Activated naive CD8-positive, alpha-beta T cell treated with anti-CD3 and anti-CD28 coated beads, Interleukin-2, amount 50 U/mL, for 24 hours (primary cell): ENCODE measurements around the gene NRN1.
"Not testable (repeated sequence)": the region's sequence is repeated elsewhere in the genome, so short reads cannot be mapped to it uniquely, and the experiment has no call there.

Experiments
- ATAC-seq: fragments of 150-1000 bp; cut with Tn5 transposase; one replicate; pipeline ENCODE4 v1.10.0; 2021
- DNase-seq: peaks from one replicate; pipeline ENCODE4 v3.0.0; 2021
- H3K27ac Mint-ChIP-seq: one replicate; pipeline ENCODE4 v1.8.0; 2021; ENCODE audit warnings: mild to moderate bottlenecking, mixed read lengths
- H3K27me3 Mint-ChIP-seq: one replicate; pipeline ENCODE4 v1.8.0; 2021; ENCODE audit warnings: mixed read lengths
- H3K36me3 Mint-ChIP-seq: one replicate; pipeline ENCODE4 v1.8.0; 2021; ENCODE audit warnings: low read depth, mixed read lengths
- H3K4me1 Mint-ChIP-seq: one replicate; pipeline ENCODE4 v1.8.0; 2021; ENCODE audit warnings: mixed read lengths
- H3K4me3 Mint-ChIP-seq: one replicate; pipeline ENCODE4 v1.8.0; 2021; ENCODE audit warnings: mild to moderate bottlenecking, moderate library complexity, mixed read lengths
- H3K9me3 Mint-ChIP-seq: one replicate; pipeline ENCODE4 v1.8.0; 2021; ENCODE audit warnings: mixed read lengths

NRN1 gene, protein sequence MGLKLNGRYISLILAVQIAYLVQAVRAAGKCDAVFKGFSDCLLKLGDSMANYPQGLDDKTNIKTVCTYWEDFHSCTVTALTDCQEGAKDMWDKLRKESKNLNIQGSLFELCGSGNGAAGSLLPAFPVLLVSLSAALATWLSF

DNA sequence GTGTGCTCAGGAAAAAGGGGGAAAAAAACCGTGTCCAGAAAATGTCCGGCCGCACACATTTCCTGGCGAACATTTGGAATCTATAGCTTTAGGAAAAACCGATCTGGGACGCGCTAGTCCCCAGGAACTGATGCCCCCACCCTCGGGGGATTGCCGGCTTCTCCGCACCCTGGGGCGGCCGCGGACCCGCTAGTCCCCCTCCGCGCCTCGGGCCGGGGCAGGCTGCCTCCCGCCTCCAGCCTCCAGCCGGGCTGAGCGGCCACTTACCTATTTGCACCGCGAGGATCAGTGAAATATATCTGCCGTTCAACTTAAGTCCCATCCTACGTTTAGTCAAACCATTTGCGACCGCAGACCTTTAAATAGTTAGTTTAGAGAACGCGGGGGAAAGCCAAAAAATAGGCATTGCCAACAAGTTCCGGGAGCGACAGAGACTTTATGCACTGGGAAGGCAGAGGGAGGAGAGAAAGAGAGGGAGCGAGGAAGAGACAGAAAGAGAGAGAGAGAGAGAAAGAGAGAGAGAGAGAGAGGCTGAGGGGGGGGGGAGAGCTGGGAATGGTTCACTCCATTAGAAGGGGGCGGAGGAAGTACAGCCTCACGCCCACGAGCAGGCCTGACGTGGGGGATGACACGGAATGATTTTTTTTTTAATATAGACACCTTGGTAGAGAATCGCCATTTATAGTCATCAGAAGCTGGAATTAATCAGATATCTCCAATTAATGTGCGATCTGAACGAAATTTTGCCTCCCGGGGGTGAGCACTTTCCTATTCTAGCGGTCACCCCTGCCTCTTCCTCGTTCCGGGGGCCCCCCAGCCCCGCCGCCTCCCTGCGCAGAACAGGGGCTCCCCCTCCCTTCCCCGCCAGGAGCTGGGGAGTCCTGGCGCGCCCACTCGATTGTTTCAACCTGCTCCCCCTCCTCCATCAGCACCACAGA, at the start of gene NRN1:
Gene NRN1, minus strand, starts transcription at position 498 of the 938 bp plus-strand sequence. Its CDS starts 176 bp downstream, at position 322.
- H3K4me3 Mint-ChIP-seq, result peak within 1 kb of the TSS; percentile 79
- peaks cover 75% of the 10 kb centered on the region for H3K27me3 Mint-ChIP-seq
- ATAC-seq (peak; percentile 25), DNase-seq (peak; percentile 44)
- peak within 1 kb of the TSS; percentile 76 for H3K27ac Mint-ChIP-seq
- H3K4me1 Mint-ChIP-seq, result peaks cover 61% of the 10 kb centered on the region
- H3K36me3 Mint-ChIP-seq, result peaks cover 9% of the 10 kb centered on the region
- no peaks in the 10 kb centered on the region for H3K9me3 Mint-ChIP-seq

DNA sequence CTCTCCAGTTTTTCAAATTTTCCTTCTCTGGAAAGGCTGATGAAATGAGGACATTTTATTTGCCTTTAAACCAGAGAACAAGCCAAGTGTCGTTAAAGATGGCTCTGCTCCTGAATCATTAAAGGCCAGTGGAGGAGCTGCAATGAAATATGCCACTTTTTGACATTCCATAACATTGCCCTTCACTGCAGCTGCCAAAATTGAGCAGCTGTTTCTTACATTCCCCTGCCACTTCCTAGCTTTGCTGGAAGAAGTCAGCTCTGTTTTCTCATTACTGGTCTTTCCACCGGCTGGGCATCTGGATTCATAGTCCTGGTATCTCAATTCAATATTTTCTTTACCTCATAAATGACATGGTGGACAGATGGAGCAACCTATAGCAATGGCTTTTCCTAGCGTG, 45.5 kb upstream of the NRN1 start:
- no peaks in the 10 kb centered on the region for H3K9me3 Mint-ChIP-seq
- no peak overlapping the region for H3K4me3 Mint-ChIP-seq
- no peak overlapping the region for H3K27ac Mint-ChIP-seq
- peaks cover 36% of the 10 kb centered on the region for H3K27me3 Mint-ChIP-seq
- H3K4me1 Mint-ChIP-seq, result no peaks in the 10 kb centered on the region
- ATAC-seq (no peak), DNase-seq (no peak)
- H3K36me3 Mint-ChIP-seq, result no peaks in the 10 kb centered on the region

DNA sequence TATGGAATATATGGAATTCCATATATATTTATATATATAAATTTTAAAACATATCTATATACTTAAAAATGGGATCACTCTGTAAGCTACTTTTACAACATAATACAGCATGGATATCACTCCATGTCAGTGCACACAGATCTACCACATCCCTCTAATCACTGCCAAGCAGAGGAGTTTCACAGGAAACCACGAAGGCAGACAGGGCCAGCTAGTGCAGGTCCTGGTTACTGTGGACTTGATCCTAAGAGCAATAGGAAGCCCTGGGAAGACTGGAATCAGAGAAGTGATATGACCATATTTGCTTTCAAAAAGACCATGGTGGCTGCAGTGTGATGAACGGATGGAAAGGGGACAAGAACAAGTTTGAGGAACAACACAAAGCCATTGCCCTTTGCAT, 40.0 kb upstream of the NRN1 start:
- Mint-ChIP-seq H3K36me3 (no peaks in the 10 kb centered on the region), H3K9me3 (no peaks in the 10 kb centered on the region), H3K4me3 (no peak overlapping the region), H3K4me1 (no peaks in the 10 kb centered on the region), H3K27ac (no peak overlapping the region), H3K27me3 (peaks cover 36% of the 10 kb centered on the region)
- DNase-seq (no peak), ATAC-seq (no peak)

DNA sequence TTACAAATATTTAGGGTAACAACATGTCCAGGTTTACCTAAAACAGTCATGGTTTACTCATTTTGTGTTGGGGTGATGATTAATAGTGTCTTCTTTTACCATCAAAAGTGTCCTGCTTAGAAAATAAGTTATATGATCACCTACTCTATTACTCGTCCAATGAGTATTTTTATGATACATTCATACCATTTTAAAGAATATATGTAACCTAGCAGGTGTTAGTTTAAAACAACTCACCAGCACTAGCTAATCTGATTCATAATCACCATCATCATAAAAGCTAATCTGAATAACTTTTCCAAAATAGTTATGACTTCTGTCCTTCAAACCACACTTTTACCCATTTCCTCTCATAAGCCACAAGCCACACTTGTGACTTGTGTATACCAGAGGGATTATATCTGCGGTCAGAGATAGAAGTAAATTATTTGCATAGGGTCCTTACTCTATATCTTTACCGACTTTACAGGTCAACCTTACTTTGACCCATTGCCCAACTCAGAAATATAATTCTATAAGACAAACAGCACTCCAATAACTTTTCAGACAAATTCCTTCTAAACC, 33.3 kb upstream of the NRN1 start:
- Mint-ChIP-seq H3K36me3 (no peaks in the 10 kb centered on the region), H3K4me1 (peaks cover 6% of the 10 kb centered on the region), H3K27ac (no peak overlapping the region), H3K9me3 (no peaks in the 10 kb centered on the region), H3K27me3 (peaks cover 24% of the 10 kb centered on the region), H3K4me3 (no peak overlapping the region)
- DNase-seq, result no peak
- peak; percentile 57 for ATAC-seq

DNA sequence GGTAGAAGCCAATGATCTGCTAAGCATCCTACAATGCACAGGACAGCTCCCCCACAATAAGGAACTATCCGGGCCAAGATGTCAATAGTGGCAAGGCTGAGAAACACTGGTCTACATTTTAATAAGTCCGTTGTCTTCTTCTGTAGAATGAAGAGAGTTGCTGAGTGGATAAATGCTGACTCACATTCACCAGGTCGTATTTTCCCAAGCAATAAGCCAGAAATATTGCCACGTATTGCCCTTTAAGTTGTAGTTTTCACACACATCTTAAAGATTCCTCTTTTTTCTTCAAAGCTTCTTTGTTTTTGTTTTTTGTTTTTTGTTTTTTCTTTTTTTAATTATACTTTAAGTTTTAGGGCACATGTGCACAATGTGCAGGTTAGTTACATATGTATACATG, 30.5 kb upstream of the NRN1 start:
- no peaks in the 10 kb centered on the region for H3K9me3 Mint-ChIP-seq
- H3K36me3 Mint-ChIP-seq, result no peaks in the 10 kb centered on the region
- H3K27me3 Mint-ChIP-seq, result peaks cover 21% of the 10 kb centered on the region
- peaks cover 6% of the 10 kb centered on the region for H3K4me1 Mint-ChIP-seq
- H3K4me3 Mint-ChIP-seq, result no peak overlapping the region
- ATAC-seq, result no peak
- H3K27ac Mint-ChIP-seq, result no peak overlapping the region
- no peak for DNase-seq

DNA sequence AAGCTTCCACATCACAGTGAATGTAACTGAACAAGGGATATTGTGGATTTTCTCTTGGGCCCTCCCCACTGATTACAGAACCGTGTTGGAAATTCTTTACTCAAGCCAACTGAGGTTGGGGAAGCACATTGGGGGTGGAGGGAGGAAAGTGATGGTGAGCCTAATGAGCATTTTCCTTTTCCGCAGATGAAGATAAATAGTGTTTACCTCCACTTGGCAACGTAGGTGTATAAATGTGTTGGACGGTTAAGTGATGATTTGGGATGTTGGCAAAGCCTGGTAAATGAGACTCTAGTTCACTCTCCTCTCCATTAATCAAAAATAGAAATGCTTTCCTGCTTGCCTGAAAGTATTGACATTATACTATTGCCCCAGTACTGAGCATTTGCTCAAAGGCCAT, 27.1 kb upstream of the NRN1 start:
- no peaks in the 10 kb centered on the region for H3K9me3 Mint-ChIP-seq
- ATAC-seq (no peak), DNase-seq (no peak)
- H3K27me3 Mint-ChIP-seq, result peaks cover 8% of the 10 kb centered on the region
- no peaks in the 10 kb centered on the region for H3K4me1 Mint-ChIP-seq
- H3K4me3 Mint-ChIP-seq, result no peak overlapping the region
- no peaks in the 10 kb centered on the region for H3K36me3 Mint-ChIP-seq
- no peak overlapping the region for H3K27ac Mint-ChIP-seq

DNA sequence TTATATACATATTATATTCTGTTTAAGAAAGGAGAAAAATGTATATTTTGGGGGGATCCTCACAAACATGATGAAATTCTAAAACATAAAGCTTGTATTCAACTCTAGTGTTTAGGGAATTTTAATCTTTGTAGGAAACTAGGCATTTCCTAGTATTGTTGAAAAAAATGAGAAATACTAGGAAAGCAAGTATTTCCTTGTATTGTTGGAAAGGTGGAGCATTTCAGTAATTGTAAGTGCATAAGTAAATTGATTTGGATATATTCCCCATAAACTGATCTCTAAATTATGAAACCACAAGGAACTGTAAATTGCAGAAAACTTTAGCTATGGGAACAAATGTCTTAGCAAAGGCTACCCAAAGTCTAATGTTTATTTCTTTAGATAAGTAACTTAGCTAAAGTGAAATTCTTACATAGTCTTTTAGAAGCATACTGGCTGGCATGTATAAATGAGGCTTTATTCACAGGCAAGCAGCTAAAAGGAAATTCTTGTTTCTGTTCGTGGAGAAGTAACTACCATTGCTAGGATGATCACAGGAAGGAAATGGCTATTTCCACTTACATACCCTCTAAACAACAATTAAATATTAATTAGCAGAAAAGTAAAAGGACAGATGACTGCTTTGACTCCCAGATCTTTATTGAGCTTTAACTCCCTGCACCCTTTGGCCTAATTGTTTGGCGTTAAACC, 19.9 kb upstream of the NRN1 start:
- H3K9me3 Mint-ChIP-seq, result no peaks in the 10 kb centered on the region
- H3K4me1 Mint-ChIP-seq, result no peaks in the 10 kb centered on the region
- DNase-seq (no peak), ATAC-seq (no peak)
- H3K36me3 Mint-ChIP-seq, result no peaks in the 10 kb centered on the region
- peak overlapping the region; percentile 44 for H3K27ac Mint-ChIP-seq
- peaks cover 34% of the 10 kb centered on the region for H3K27me3 Mint-ChIP-seq
- H3K4me3 Mint-ChIP-seq, result no peak overlapping the region

DNA sequence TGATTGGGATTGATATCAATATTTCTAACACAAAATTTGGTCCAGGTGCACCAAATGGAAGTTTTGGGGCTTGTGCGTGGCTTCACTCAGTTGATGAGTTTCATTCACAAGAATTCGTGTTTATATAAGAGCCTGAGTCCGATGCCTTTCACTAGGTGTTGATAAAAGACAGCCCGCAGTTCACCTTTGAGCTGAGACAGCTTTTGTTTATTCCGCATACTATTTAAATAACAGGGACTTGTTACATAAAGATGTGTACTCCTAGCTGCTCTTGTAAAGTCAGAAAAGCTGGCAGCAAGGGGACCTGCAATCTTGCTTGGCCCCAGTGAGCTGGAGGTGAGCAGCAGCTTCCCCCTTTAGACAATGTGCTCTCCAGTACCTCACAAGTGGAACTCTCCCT, 19.0 kb upstream of the NRN1 start:
- Mint-ChIP-seq H3K4me3 (no peak overlapping the region), H3K9me3 (no peaks in the 10 kb centered on the region), H3K27ac (no peak overlapping the region), H3K27me3 (peaks cover 43% of the 10 kb centered on the region), H3K36me3 (no peaks in the 10 kb centered on the region), H3K4me1 (no peaks in the 10 kb centered on the region)
- no peak for DNase-seq
- ATAC-seq, result no peak

DNA sequence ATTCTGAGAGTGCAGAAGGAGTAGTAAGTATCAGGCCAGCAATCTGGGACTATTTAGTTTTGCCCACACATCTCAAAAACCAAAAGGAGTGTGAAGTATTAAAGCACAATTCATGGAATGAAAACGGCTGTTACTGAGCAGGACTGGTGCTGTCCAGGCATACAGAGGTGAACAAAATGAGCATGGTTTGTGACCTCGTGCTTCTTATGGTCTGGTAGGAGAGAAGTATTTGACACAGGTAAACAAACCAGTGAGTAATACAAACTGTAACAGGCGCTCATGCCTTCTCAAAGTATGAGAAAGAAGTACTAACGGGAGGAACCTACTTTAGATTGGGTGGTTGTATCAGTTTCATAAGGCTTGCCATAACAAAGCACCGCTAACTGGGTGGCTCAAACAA, 17.5 kb upstream of the NRN1 start:
- Mint-ChIP-seq H3K4me3 (no peak overlapping the region), H3K27me3 (peaks cover 53% of the 10 kb centered on the region), H3K9me3 (no peaks in the 10 kb centered on the region), H3K36me3 (no peaks in the 10 kb centered on the region), H3K4me1 (no peaks in the 10 kb centered on the region), H3K27ac (no peak overlapping the region)
- DNase-seq, result no peak
- ATAC-seq, result no peak

DNA sequence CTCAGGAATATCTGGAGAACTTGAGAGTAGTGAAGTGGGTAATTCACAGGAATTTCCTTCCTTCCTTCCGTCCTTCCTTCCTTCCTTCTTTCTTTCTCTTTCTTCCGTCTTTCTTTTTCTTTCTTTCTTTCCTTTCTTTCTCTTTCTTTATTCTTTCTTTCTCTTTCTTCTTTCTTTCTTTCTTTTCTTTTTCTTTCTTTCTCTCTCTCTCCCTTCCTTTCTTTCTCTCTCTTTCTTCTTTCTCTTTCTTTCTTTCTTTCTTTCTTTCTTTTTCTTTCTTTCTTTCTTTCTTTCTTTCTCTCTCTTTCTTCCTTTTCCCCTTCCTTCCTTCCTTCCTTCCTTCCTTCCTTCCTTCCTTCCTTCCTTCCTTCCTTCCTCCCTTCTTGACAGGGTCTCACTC, 16.1 kb upstream of the NRN1 start:
- not testable (repeated sequence) for H3K4me1 Mint-ChIP-seq, H3K9me3 Mint-ChIP-seq, H3K36me3 Mint-ChIP-seq, H3K27ac Mint-ChIP-seq, H3K4me3 Mint-ChIP-seq, ATAC-seq, DNase-seq
- peaks cover 65% of the 10 kb centered on the region for H3K27me3 Mint-ChIP-seq

DNA sequence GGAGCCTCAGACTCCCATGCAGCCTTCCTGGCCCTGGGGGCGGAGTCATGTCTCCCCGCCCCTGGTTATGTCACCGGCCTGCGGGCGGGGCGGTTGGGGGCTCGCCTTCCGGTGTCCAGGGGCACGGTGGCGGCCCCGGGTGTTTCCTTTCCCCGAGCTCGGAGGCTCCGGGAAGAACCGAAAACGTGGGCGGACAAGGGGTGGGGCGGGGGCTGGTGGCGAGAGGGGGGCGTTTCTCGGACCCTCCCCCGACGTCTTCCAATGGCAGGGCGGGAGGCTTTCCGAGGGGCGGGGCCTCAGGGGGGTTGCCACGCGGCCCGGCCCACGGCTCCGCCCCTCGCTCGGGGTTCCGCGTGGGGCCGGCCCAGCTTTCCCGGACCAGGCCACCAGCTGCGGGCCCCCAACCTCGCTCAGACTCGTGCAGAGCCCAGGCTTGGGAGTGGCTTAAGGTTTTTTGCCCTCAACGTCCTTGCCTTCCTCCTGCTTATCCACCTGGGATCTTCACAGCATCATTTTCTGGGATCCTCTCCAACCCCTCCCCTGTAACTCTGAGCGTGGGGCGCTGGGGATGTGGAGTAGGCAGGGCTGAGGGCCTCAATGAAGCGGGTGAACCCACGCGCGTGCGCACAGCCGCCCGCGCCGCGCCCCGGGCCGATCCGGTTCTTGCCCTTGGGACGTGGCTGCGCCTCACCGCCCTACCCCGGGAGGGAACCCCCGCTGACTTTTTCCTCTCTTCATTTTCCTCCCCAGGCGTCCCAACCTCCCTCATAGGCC, 2.1 kb upstream of the NRN1 start:
- Mint-ChIP-seq H3K27me3 (peaks cover 70% of the 10 kb centered on the region), H3K9me3 (no peaks in the 10 kb centered on the region), H3K4me1 (peaks cover 46% of the 10 kb centered on the region), H3K4me3 (peak overlapping the region; percentile 79), H3K27ac (peak overlapping the region; percentile 39), H3K36me3 (peaks cover 9% of the 10 kb centered on the region)
- peak; percentile 58 for ATAC-seq
- peak; percentile 75 for DNase-seq

DNA sequence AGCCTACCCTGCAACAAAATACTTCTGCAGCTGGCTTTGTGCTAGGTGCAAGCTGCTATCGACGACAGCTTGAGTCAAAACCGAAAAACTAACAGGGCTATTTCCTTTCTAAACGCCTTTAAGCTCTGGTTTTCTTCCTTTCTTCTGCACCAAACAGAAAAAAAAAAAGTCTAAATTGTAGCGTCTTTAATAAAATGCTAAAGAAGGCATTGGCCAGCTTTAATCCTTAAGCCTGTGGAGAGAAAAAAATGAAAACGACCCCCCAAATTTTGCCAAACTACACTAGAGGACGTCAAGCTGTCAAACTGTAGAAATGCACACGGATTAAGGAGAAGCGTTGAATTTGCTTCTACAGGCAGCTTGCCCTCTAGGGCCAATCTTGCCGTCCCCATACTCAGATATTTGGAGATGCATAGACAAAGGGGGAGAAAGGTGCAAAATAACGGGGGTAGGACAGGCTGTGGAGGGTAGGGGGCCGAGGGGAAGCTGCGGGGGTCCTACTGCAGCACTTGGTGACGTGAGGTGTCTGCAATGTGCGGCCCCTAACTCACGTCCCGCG, 1.4 kb upstream of the NRN1 start:
- DNase-seq, result no peak
- Mint-ChIP-seq H3K4me3 (peak overlapping the region; percentile 79), H3K4me1 (peaks cover 48% of the 10 kb centered on the region), H3K27ac (peak overlapping the region; percentile 76), H3K9me3 (no peaks in the 10 kb centered on the region), H3K27me3 (peaks cover 72% of the 10 kb centered on the region), H3K36me3 (peaks cover 9% of the 10 kb centered on the region)
- peak; percentile 11 for ATAC-seq

DNA sequence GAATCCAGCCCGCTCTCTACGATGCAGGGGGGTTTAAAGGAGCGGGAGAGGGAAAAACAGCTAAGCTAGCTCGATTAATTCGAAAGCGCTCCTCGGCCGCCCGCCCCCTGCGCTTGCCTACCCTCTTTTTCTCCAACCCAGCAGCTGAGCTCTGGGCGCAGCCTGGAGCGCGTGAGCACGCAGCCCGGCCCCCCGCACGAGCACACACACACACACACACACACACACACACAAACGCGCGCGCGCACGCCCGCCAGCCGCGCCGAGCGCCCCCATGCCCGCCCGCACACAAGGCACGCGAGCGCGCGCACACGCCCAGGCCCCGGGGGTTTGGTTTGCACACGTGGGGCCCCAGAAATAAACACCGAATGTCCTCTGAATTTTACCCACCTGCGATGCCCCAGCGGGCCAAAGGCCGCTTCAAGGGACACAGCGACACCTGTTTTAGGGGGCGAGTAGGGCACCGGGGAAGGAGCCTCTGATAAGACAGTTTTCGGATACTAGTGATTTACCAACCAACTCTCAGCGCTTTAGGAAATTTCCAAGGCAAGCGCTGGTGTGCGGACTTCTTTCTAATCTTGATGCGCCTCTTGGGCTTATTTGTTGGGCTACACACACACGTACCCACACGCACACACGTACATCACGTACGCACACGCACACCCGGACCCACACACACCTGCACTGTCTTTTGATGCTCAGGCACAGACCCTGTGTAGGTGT, 802 bp upstream of the NRN1 start:
- Mint-ChIP-seq H3K4me3 (peak overlapping the region; percentile 79), H3K36me3 (peaks cover 9% of the 10 kb centered on the region), H3K4me1 (peaks cover 55% of the 10 kb centered on the region), H3K27me3 (peaks cover 75% of the 10 kb centered on the region), H3K27ac (peak overlapping the region; percentile 76), H3K9me3 (no peaks in the 10 kb centered on the region)
- ATAC-seq, result peak; percentile 45
- DNase-seq, result peak; percentile 59
